Ammon's horn (tissue), 1 donor: Measurements from ENCODE around the gene C5orf24.
"Not testable (repeated sequence)": the region's sequence is repeated elsewhere in the genome, so short reads cannot be mapped to it uniquely, and the experiment has no call there.

Experiments used
- DNase-seq: peaks from one replicate; pipeline ENCODE4 v3.0.0-alpha.2; 2016; ENCODE audit warnings: low spot score

C5orf24 gene

DNA sequence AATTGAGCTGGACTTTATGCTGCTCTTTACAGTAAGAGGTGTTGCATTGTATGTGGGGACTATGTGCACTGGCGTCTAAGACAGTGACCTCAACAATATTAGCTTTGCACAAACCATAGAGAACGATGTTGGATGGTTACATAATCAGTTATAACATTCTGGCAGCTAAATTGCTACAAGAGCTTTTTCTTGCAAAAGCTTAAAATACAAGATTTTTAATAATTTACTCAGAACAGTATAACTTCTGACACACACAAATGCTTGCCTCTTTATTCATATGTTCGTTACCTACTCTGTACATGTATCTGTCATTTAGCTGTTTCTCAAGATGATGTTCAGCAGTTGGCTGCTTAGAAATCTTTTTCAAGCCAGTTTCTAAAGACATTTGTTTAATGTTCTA is 11.6 kb downstream of the C5orf24 start:
- no peak for DNase-seq

- no peak for DNase-seq
Observed at GRCh38 chr5:134864707-134865106, 18.9 kb downstream of the C5orf24 start.

GRCh38 chr5:134873494-134873893 is 27.7 kb downstream of the C5orf24 start:
- no peak for DNase-seq

GRCh38 chr5:134873987-134874830 is 28.4 kb downstream of the C5orf24 start, which contains the start of gene TXNDC15:
Gene TXNDC15 (plus strand): TSS chr5:134874371. CDS start chr5:134874428, 57 bp downstream.
- peak; percentile 87 for DNase-seq

DNA sequence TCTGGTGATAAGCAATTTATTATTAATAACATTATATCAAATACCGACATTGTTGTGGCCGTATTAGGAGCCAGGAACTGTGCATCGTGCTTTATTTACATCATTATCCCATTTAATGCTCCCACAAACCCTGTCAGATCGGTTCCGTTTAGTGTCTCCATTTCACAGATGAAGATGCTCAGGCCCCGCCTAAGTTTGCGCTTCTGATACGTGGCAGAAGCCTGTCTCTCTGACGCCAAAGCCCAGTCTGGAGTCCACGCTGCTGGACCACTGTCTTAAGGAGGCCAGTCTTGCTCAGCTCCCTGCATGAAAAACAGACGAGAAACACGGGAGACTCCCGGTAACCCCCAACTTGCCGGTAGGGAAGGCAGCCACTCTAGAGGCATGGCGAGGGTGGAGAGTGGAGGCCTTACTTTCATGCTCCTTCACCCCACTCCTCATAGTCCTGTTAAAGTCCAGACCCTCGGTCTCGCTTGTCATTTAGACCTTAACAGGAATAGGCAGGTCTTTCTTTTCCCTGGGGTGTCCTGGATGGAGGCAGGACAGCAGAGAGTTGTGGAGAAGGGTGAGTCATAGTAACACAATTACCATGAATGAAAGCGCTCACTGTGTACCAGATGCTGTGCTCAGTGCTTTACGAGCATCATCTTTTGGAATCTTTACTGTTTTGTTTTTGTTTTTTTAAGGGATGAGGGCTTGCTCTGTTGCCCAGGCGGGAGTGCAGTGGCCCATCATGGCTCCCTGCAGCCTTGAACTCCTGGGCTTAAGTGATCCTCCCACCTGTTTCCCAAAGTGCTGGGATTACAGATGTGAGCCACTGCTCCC is 29.3 kb downstream of the C5orf24 start:
- DNase-seq = peak; percentile 82

GRCh38 chr5:134877159-134877558 is 31.4 kb downstream of the C5orf24 start:
- DNase-seq = no peak

- DNase-seq = no peak
Observed at GRCh38 chr5:134878403-134878802, 32.6 kb downstream of the C5orf24 start.

DNA sequence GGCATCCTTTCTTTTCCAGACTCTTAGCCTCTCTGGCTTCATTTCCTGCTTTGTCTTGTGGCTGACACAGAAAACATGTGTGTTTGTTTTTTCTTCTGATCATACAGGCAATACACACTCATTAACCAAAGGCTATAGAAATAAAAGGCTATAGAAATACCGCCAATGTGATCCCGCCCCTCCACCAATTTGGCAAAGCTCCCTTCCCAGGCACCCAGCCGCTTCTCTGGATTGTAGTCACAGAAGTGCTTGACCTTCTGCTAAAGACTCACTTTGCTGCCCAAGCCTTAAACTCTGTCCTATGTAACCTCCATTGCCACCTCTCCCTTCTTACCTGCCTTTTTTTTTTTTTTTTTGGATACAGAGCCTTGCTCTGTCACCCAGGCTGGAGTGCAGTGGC is 33.7 kb downstream of the C5orf24 start:
- DNase-seq = no peak

- not testable (repeated sequence) for DNase-seq
Observed at GRCh38 chr5:134880937-134881336, 35.2 kb downstream of the C5orf24 start.

DNA sequence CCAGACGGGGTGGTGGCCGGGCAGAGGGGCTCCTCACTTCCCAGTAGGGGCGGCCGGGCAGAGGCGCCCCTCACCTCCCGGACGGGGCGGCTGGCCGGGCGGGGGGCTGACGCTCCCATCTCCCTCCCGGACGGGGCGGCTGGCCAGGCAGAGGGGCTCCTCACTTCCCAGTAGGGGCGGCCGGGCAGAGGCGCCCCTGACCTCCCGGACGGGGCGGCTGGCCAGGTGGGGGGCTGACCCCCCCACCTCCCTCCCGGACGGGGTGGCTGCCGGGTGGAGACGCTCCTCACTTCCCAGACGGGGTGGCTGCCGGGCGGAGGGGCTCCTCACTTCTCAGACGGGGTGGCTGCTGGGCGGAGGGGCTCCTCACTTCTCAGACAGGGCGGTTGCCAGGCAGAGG is 35.9 kb downstream of the C5orf24 start:
- not testable (repeated sequence) for DNase-seq

DNA sequence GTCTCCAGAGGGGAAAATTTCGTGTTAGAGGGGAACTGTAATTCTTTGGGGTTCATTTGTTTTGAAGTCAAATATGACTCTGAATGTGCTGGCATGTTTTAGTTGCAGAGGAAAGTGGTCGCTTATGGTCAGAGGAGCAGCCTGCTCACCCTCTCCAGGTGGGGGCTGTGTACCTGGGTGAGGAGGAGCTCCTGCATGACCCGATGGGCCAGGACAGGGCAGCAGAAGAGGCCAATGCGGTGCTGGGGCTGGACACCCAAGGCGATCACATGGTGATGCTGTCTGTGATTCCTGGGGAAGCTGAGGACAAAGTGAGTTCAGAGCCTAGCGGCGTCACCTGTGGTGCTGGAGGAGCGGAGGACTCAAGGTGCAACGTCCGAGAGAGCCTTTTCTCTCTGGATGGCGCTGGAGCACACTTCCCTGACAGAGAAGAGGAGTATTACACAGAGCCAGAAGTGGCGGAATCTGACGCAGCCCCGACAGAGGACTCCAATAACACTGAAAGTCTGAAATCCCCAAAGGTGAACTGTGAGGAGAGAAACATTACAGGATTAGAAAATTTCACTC is 41.9 kb downstream of the C5orf24 start:
- DNase-seq = no peak

DNA sequence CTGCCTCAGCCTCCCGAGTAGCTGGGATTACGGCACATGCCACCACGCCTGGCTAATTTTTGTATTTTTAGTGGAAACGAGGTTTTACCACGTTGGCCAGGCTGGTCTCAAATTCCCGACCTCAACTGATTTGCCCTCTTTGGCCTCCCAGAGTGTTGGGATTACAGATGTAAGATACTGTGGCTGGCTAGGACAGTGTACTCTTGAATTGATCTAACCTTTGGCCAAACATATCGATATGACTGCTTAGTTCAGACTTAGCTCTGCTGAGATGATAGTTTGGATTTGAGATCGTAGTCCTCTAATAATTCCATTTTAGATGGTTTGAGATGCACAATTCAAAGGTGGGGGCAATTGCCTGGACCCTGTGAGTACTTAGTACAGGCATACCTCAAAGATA is 43.6 kb downstream of the C5orf24 start:
- no peak for DNase-seq

GRCh38 chr5:134891473-134891872 is 45.7 kb downstream of the C5orf24 start:
- DNase-seq = no peak

GRCh38 chr5:134892282-134892681 is 46.5 kb downstream of the C5orf24 start:
- no peak for DNase-seq

DNA sequence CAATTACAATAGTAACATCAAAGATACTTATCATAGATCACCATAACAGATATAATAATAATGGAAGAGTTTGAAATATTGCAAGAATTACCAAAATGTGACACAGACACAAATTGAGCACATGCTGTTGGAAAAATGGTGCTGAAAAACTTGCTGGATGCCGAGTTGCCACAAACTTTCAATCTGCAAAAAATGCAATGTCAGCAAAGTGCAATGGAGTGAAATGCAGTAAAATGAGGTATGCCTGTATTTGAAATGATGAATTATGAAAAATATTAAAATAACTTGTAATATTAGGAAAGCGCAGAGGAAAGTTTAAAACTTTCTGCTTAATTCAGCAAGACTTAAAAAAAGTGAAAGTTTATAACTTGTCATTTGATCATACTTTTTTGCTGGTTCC is 47.2 kb downstream of the C5orf24 start:
- no peak for DNase-seq

GRCh38 chr5:134893748-134894505 is 48.2 kb downstream of the C5orf24 start:
- no peak for DNase-seq

DNA sequence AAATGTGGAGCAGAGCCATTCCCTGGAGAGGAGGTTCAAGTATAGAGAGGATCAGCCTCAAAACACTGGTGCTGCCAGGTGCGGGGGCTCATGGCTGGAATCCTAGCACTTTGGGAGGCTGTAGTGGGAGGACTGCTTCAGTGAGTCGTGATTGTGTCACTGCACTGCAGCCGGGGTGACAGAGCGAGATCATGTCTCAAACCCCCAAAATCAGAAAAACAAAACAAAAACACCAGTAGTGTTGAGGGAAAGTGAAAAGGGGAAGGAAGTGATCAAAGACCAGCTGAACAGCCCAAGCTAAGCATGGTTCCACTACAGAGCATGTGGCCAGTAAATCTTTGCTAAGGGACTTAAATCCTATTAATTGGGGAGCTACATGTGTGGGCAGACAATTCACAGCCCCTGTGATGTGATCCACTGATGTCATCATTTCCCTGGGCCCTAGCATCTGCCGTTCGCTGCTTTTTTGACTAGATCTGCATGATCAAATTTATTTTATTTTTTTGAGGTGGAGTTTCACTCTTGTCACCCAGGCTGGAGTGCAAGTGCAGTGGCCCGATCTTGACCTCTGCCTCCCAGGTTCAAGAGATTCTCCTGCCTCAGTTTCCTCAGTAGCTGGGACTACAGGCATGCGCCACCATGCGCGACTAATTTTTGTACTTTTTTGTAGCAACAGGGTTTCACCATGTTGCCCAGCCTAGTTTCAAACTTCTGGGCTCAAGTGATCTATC is 56.5 kb downstream of the C5orf24 start:
- peak; percentile 42 for DNase-seq

DNA sequence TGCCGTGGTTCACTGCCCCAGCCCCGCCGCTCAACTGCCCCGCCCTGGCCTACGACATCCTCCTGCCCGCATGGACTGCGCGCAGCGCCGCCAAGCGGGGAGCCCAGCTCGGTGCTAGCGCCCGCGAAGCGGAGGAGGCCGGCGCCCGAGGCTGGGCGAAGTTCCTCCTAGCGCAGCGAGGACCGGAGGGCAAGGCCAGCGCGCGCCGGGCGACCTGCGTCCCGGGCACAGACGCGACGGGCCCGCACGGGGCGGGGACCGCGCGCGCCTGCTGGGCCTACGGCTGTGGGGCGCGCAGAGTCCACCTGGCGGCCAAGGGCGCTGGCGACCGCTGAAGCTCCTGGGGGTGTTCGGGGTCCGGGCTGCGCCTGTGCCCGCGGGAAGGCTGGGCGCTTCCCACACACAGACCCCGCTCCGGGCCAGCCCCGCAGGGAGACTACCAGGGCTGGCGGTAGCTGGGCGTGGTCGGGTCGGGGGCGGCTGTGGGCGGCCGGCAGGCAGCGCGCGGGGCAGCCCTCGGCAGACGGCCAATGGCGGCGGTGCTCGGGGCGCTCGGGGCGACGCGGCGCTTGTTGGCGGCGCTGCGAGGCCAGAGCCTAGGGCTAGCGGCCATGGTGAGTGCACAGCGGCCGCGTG is 59.0 kb downstream of the C5orf24 start, which contains the start of gene PCBD2:
PCBD2 (plus strand) TSS at position 522 of the 636 bp plus-strand sequence; CDS start at position 531, 9 bp downstream.
- peak; percentile 91 for DNase-seq

DNA sequence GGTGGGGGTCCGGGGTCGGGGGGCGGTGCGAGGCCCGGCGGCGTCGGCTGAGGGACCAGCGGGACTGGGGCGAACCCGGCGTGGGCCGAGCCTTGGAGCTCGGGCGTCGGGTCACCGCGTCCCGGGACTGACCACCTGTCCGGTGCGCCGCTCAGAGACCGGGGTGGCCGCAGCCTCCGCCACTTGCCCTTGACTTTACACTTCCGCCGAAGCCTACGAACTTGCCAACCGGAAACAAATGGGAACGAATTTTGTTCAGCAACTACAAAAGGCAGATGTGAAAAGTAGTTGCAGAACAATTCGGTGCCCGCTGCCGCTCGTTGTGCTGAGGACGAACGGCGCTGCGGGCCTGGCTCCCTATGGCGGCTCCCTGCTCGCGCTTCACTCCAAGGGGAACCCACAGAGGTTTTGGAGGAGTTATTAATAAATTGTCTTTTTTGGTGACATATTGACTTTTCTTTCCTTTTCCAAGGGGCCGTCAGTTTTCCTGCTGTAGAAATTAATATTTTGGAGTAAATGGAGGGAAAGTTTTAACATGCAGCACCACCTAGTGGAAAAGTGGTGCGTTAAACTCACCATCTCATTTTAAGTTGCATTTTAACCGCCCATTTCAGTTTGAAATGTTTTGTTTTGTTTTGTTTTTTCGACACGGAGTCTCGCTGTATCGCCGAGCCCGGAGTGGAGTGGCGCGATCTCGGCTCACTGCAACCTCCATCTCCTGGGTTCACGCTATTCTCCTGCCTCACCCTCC is 59.7 kb downstream of the C5orf24 start:
- DNase-seq = peak; percentile 73

DNA sequence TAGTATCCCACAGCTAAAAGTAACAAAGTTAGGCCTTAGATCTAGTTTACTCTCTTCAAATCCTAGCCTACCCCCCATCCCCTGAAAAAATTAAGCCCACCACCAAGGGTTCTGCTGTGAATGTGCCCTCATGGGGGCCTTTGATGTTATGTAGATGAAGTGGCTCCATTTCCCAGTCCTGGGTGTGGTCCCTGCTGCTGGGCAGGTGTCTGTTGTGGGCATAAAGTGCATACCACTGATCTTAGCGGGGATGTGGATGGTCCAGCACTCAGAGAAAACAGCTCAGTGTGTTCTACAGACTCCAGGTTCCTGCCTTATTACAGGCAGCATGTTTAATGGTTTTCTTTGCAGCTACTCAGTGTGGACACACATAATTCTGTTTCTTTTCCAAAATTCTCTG is 61.0 kb downstream of the C5orf24 start:
- DNase-seq = no peak
